MM.1S (cell line): ENCODE data around the gene MTHFD1L.

ENCODE experiments used
- DNase-seq: peaks from one replicate; pipeline ENCODE4 v3.0.0-alpha.2; 2015
- H2AFZ ChIP-seq: fragments of 300-600 bp; sonication (generic); 2 replicates; pipeline ENCODE4 v1.6.0; 2016; ENCODE audit warnings: antibody characterized with exemption, low read length
- H3F3A ChIP-seq: fragments of 300-600 bp; sonication (generic); 2 replicates; pipeline ENCODE4 v1.6.1; 2016; ENCODE audit warnings: mild to moderate bottlenecking, antibody characterized with exemption, low read length, moderate library complexity, mixed read lengths; ENCODE audit not compliant: insufficient read depth
- H3K27ac ChIP-seq: fragments of 300-600 bp; sonication (generic); 2 replicates; pipeline ENCODE4 v1.5.1; 2016; ENCODE audit warnings: mild to moderate bottlenecking, low read length
- H3K27me3 ChIP-seq: fragments of 300-600 bp; sonication (generic); replicated peaks from 2 replicates; pipeline ENCODE4 v1.6.0; 2016; ENCODE audit warnings: low read length; ENCODE audit not compliant: insufficient read depth
- H3K36me3 ChIP-seq: fragments of 300-600 bp; sonication (generic); replicated peaks from 2 replicates; pipeline ENCODE4 v1.6.1; 2016; ENCODE audit warnings: mild to moderate bottlenecking, low read length, mixed read lengths; ENCODE audit not compliant: insufficient read depth
- H3K4me1 ChIP-seq: fragments of 300-600 bp; sonication (generic); 2 replicates; pipeline ENCODE4 v1.6.1; 2016; ENCODE audit warnings: low read length, mixed read lengths
- H3K4me2 ChIP-seq: fragments of 300-600 bp; sonication (generic); 2 replicates; pipeline ENCODE4 v1.6.0; 2016; ENCODE audit warnings: low read depth, low read length
- H3K4me3 ChIP-seq: fragments of 300-600 bp; sonication (generic); 2 replicates; pipeline ENCODE4 v1.5.1; 2016; ENCODE audit warnings: low read length, mixed read lengths
- H3K79me2 ChIP-seq: fragments of 300-600 bp; sonication (generic); 2 replicates; pipeline ENCODE4 v1.6.1; 2016; ENCODE audit warnings: mixed run types, low read length, mixed read lengths
- H3K9ac ChIP-seq: fragments of 300-600 bp; sonication (generic); 2 replicates; pipeline ENCODE4 v1.6.1; 2016; ENCODE audit warnings: low read length, mixed read lengths
- H3K9me2 ChIP-seq: fragments of 300-600 bp; sonication (generic); replicated peaks from 2 replicates; pipeline ENCODE4 v1.6.1; 2016; ENCODE audit warnings: mild to moderate bottlenecking, low read length, mixed read lengths; ENCODE audit not compliant: insufficient read depth
- H3K9me3 ChIP-seq: fragments of 300-600 bp; sonication (generic); replicated peaks from 2 replicates; pipeline ENCODE4 v1.6.1; 2016; ENCODE audit warnings: mild to moderate bottlenecking, low read length, mixed read lengths; ENCODE audit not compliant: insufficient read depth
- H4K20me1 ChIP-seq: fragments of 300-600 bp; sonication (generic); 2 replicates; pipeline ENCODE4 v1.6.1; 2016; ENCODE audit warnings: mild to moderate bottlenecking, low read length, moderate library complexity, mixed read lengths; ENCODE audit not compliant: insufficient read depth
- CTCF ChIP-seq: fragments of 300-600 bp; sonication (generic); IDR thresholded peaks from 2 replicates; pipeline ENCODE4 v1.5.1; 2016; ENCODE audit warnings: antibody characterized with exemption, low read length, mixed read lengths
- EZH2 ChIP-seq: fragments of 300-600 bp; sonication (generic); optimal IDR thresholded peaks from 2 replicates; pipeline ENCODE3; 2017; ENCODE audit warnings: low read depth, mild to moderate bottlenecking, antibody characterized with exemption, low read length, mixed read lengths
- EZH2phosphoT487 ChIP-seq: fragments of 300-600 bp; sonication (generic); IDR thresholded peaks from 2 replicates; pipeline ENCODE4 v1.6.1; 2018; ENCODE audit warnings: antibody characterized with exemption, low read length

Gene MTHFD1L

GRCh38 chr6:151073146-151073545 lies 207.6 kb downstream of the MTHFD1L start:
- Histone ChIP-seq H4K20me1 (no peaks in the 10 kb centered on the region), H3K79me2 (no peaks in the 10 kb centered on the region), H3K36me3 (no peaks in the 10 kb centered on the region), H3K27me3 (no peaks in the 10 kb centered on the region), H3K9me3 (no peaks in the 10 kb centered on the region), H2AFZ (no peak overlapping the region), H3K4me2 (no peak overlapping the region), H3F3A (no peaks in the 10 kb centered on the region), H3K4me1 (no peaks in the 10 kb centered on the region), H3K4me3 (no peak overlapping the region), H3K27ac (no peak overlapping the region), H3K9ac (no peak overlapping the region), H3K9me2 (no peaks in the 10 kb centered on the region)
- TF ChIP-seq CTCF (no peak), EZH2phosphoT487 (no peak), EZH2 (no peak)
- DNase-seq, result no peak

GRCh38 chr6:151073701-151074100 lies 208.2 kb downstream of the MTHFD1L start:
- Histone ChIP-seq H3K27ac (no peak overlapping the region), H3K9ac (no peak overlapping the region), H2AFZ (no peak overlapping the region), H3K4me2 (no peak overlapping the region), H3K4me3 (no peak overlapping the region), H3K4me1 (no peaks in the 10 kb centered on the region), H3F3A (no peaks in the 10 kb centered on the region), H3K27me3 (no peaks in the 10 kb centered on the region), H4K20me1 (no peaks in the 10 kb centered on the region), H3K36me3 (no peaks in the 10 kb centered on the region), H3K9me3 (no peaks in the 10 kb centered on the region), H3K79me2 (no peaks in the 10 kb centered on the region), H3K9me2 (no peaks in the 10 kb centered on the region)
- no peak for DNase-seq
- TF ChIP-seq EZH2 (no peak), EZH2phosphoT487 (no peak), CTCF (no peak)

- Histone ChIP-seq H4K20me1 (no peaks in the 10 kb centered on the region), H3K27me3 (no peaks in the 10 kb centered on the region), H3K4me1 (no peaks in the 10 kb centered on the region), H3K9ac (no peak overlapping the region), H3F3A (no peaks in the 10 kb centered on the region), H3K4me3 (no peak overlapping the region), H3K27ac (no peak overlapping the region), H2AFZ (no peak overlapping the region), H3K4me2 (no peak overlapping the region), H3K36me3 (no peaks in the 10 kb centered on the region), H3K79me2 (no peaks in the 10 kb centered on the region), H3K9me3 (no peaks in the 10 kb centered on the region), H3K9me2 (no peaks in the 10 kb centered on the region)
- DNase-seq, result no peak
- TF ChIP-seq EZH2phosphoT487 (no peak), CTCF (no peak), EZH2 (no peak)
Observed at GRCh38 chr6:151075005-151075404, 209.5 kb downstream of the MTHFD1L start.
